NCI-H69 (cell line): ENCODE measurements around the gene PPT2.
A peak's percentile ranks its signal among the peaks of the same experiment; 100 is the strongest.
"Not testable (repeated sequence)": the region's sequence is repeated elsewhere in the genome, so short reads cannot be mapped to it uniquely, and the experiment has no call there.

ENCODE experiments used
- DNase-seq: peaks from one replicate; lab custom pipeline; 2025; lab: John Stamatoyannopoulos, UW

The PPT2 gene

GRCh38 chr6:32176476-32177182 lies 22.7 kb downstream of the PPT2 start:
- DNase-seq, result peak; percentile 42

- DNase-seq, result peak; percentile 90
Measured at GRCh38 chr6:32177183-32177787, 23.3 kb downstream of the PPT2 start.

GRCh38 chr6:32177788-32178546 lies 24.0 kb downstream of the PPT2 start, which contains the start of gene RNF5:
RNF5 (plus strand) TSS chr6:32178405; CDS start chr6:32178512, 107 bp downstream.
- DNase-seq, result peak; percentile 100

DNA sequence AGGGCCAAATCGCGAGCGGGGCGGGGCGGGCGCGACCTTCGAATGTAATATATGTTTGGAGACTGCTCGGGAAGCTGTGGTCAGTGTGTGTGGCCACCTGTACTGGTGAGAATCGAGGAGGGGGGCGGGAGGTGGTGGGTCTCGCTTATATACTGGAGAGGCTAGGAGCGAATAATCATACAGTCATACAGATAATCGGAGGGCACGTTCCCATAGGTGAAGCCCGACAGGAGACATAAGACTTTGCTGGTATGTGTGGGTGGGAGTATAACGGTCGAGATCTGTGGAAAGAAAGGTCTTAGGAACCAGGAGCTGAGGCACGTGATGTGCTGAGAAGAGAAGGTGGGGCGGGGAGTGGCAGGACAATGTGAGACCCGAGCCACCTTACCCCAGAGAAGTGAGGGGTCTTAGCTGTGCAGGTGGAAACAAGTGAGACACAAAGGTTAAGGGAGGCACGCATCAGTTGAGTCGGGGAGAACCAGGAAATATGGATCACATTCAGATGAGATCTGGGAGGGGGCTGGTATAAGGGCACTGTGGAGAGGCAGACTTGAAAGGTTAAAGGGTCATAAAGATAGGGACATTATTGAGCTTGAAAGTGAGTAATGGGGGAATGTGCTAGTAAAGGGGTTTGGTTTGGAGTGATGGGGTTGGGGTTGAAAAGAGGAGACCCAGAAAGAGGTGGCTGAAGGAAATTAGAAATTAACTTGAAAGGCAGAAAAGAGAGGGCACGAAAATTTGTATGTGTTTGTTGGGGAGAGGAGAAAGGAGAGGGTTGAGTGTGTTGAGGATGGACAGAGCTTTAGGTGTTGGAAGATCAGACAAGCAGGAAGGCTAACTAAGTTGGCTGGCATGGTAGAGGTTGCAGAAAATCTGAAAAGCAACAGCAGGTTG lies 24.9 kb downstream of the PPT2 start:
- DNase-seq, result peak; percentile 51

DNA sequence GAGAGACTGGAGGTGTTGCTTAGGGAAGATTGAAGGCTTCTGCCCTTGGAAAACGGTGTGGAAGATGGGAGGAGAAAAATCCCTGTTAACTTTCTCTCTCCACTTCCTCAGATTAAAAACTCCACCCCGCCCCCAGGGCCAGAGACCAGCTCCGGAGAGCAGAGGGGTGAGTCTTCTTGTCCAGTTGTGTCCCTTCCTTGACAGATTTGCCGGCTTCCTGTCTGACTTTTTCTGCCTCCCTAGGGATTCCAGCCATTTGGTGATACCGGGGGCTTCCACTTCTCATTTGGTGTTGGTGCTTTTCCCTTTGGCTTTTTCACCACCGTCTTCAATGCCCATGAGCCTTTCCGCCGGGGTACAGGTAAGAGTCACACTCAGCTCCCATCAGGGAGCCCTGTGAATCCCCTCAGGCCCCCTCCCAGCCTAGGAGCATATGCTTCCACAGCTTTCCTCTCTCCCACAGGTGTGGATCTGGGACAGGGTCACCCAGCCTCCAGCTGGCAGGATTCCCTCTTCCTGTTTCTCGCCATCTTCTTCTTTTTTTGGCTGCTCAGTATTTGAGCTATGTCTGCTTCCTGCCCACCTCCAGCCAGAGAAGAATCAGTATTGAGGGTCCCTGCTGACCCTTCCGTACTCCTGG lies 25.9 kb downstream of the PPT2 start:
- no peak for DNase-seq

- DNase-seq, result no peak
Measured at GRCh38 chr6:32181148-32181702, 27.3 kb downstream of the PPT2 start.

DNA sequence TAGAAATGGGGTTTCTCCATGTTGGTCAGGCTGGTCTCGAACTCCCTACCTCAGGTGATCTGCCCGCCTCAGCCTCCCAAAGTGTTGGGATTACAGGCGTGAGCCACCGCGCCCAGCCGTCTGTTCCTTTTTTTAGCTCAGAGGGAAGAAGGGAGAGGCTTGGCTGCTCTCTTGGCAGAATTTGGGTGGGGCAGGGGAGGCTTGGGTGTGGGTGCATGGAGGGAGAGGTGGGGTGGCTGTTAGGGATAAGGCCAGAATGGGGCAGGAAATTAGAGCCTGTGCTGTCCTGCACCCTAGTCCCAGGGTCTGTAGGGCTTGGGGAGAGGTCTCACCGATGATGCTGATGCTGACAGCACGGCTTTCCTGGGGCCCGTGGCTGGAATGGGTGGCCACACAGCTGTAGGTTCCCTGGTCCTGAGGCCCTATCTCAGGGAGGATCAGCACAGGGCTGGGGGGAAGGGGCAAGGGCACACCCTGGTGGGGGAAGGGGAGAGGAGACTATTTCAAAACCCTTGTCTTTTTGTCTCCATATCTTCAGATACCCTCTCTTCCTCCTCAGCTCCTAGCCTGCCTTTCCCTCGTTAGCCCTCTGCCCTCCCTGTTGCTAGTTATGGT lies 28.1 kb downstream of the PPT2 start:
- DNase-seq, result no peak

- no peak for DNase-seq
Measured at GRCh38 chr6:32182555-32182981, 28.6 kb downstream of the PPT2 start.

- no peak for DNase-seq
Measured at GRCh38 chr6:32183030-32183429, 29.1 kb downstream of the PPT2 start.

- DNase-seq, result no peak
Measured at GRCh38 chr6:32183483-32184083, 29.6 kb downstream of the PPT2 start.

- no peak for DNase-seq
Measured at GRCh38 chr6:32184084-32184640, 30.2 kb downstream of the PPT2 start, which contains the start of gene AGER. AGER (minus strand) TSS chr6:32184253; CDS start chr6:32184222, 31 bp downstream.

DNA sequence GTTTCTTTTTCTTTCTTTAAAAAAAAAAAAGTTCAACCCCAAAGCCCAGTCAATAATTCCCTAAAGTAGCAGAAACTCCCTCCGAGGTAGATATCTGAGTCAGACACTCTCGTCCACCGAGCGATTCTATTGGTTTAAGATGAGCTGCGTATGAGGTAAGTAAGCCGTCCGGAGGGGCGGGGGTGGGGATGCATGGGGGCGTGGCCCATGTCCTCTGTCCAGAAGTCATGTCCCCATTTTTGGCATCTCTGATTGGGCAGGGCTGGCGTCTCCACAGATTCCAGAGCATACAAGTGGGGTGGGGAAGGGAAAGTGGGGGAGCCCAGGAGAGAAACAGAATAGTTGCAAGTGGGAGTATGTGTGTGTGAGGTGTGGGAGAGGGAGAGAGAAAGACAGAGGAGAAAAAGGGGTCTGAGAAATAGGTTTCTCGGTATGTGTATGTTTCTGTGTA lies 31.8 kb downstream of the PPT2 start:
- DNase-seq, result not testable (repeated sequence)

DNA sequence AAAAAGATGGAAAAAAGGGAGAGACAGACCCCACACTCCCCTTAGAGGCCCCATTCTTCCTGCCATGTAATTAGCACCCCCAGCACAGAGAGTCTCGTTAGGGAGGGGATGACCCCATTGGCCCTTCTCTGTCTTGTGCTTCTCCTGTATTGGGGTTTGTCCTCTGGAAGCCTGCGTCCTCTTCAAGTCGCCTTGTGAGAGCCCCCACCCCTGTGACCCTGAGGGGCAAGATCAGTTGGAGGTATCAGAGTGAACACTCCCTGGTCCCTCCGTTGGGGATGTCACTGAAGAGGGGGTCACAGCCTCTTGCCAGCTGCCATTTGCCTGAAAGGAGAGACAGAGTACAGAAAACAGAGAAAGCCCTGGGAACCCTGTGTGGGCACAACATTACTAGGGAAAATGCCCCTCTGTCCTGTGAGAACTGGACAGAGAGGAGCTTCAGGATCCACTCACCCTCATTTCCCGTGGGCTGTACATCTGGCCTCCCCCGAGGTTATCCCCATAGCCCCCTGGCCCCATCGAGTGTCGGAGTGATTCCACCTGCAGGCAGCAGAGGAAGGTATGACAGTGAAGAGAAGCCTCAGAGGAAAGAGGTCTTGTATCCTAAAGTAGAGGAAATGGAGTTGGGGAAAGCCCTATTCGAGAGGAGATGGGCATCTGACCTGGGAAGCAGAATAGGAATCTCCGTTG lies 32.4 kb downstream of the PPT2 start:
- not testable (repeated sequence) for DNase-seq

DNA sequence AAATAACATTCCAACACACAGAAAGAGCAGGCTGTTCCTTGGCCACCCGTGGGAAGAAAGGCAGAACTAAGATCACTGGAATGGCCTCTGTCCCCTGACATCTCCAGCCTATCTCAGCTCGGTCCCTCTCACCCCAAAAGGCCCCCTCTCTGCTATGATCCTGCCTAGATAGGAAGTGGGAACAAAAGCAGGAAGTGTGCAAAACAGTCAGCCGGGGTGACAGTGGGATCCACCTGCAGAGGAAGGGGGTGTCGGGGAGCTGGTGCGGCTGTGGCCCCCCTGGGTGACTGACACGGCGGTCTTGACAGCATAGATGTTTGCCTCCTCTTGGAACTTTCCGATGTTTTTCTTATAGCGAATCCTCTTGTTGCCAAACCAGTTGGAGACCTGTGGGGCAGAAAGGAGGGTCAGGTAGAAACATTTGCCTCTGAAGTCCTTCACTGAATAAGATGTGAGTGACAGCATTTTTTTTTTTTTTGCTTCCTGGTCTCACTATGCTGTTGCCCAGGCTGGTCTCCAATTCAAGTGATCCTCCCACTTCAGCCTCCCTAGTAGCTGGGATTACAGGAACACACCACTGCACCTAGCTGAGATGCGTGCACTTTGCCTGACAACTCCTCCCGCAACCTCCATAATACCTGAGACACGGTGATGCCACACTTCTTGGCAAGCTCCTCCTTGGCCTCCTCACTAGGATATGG lies 33.2 kb downstream of the PPT2 start:
- DNase-seq, result no peak

- DNase-seq, result not testable (repeated sequence)
Measured at GRCh38 chr6:32187725-32188380, 33.9 kb downstream of the PPT2 start.

- no peak for DNase-seq
Measured at GRCh38 chr6:32188381-32189068, 34.6 kb downstream of the PPT2 start.

- no peak for DNase-seq
Measured at GRCh38 chr6:32189069-32189741, 35.3 kb downstream of the PPT2 start.
